NCI-H1092 treated with DMSO at 0.1 percent for 48 hours (cell line): Measurements from ENCODE around the gene UTY.
"Not testable (repeated sequence)": the region's sequence is repeated elsewhere in the genome, so short reads cannot be mapped to it uniquely, and the experiment has no call there.

Experiments used
- DNase-seq: peaks from one replicate; lab custom pipeline; 2025; lab: John Stamatoyannopoulos, UW

The UTY gene

DNA sequence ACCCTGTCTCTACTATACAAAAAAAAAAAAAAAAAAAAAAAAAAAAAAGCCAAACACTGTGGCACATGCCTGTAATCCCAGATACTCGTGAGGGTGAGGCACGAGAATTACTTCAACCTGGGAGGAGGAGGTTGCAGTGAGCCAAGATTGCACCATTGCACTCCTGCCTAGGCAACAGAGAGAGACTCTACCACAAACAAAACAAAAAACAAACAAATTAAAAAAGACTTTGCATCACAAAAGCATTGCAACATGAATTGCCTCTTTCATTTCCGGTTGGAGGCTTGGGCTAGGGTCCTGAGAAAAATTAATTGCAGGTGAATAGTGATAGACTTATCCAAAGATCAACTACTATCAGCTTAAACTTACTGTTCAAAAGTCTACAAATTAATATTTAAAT is 180.4 kb downstream of the UTY start:
- no peak for DNase-seq

DNA sequence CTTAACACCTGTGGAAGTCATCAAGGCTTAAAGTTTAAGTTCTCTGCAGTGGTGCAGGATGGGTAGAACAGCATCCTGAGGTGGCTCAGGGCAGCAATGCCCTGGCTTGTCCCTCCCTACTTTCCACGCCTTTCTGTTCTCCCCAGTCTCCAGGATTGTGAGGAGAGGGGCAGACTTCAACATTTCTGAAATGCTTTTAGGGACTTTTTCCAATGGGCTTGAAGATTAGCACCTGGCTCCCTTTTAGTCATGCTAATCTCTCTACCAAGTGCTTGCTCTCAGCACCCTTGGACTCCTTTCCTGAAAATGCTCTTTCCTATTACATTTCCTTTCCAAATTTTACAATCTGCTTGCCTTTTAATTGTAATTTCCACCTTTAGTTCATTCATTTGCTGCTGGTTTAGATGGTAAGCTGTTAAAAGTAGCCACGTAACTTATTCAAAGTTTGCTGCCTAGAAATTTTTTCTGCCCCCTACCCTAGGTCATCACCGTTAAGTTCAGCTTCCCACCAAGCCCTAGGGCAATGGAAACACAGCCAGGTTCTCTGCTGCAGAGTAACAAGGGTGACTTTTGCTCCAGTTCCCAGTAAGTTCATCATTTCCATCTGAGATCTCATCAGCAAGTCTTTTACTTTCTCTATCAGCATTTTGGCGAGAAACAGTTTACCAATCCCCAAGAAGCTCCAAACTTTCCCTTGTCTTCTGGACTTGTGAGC is 183.5 kb downstream of the UTY start:
- no peak for DNase-seq

DNA sequence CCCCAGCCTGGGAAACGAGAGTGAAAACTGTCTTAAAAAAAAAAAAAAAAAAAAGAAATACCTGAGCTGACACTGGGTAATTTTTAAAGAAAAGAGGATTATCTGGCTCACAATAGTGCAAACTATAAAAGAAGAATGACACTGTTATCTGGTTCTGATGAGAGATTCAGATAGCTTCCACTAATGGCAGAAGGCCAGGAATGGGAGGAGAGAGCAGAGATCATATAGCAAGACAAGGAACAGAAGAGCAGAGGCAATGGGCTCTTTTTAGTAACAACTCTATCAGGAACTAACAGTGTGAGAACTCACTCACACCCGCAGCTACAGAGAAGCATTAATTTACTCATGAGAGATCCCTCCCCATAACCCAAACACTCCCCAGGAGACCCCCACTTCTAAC is 184.8 kb downstream of the UTY start:
- DNase-seq = no peak

DNA sequence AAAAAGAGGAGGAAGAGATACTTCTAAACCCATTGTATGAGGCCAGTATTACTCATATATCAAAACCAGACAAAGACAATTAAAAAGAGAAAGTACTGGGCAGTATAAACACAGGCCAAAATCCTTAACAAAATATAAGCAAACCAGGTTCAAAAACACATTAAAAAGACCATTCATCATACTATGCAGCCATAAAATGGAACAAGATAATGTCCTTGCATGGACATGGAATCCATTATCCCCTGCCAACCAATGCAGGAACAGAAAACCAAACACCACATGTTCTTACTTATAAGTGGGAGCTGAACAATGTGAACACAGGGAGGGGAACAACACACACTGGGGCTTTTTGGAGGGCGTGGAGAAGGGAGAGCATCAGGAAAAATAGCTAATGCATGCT is 188.6 kb downstream of the UTY start:
- no peak for DNase-seq

DNA sequence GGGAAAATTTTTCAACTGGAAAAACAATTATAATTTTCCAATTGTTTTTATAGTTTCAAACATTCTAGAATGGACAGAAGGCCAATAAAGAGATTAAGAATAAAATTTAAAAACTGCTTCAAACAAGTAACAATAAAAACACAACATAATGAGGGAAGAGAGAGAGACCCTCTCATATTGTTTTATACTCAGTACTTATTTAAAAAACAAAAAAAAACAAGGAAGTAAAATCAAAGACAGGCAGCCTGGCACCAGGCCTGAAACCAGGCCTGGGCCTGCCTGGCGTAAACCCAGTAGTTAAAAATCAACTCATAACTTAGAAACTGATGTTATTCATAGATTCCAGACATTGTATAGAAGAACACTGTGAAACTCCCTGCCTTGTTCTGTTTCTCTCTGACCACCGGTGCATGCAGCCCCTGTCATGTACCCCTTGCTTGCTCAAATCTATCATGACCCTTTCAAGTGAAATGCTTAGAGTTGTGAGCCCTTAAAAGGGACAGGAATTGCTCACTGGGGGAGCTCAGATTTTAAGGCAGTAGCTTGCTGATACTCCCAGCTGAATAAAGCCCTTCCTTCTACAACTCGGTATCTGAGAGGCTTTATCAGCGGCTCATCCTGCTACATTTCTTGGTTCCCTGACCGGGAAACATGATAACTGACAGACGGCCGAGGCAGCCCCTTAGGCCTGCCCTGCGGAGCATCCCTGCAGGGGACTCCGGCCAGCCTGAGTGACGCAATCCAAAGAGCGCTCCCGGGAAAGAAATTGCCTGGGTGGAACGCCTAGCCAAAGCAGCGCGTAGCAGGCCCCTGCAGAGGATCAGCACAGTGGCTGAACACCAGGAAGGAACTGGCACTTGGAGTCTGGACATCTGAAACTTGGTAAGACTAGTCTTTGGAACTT is 197.4 kb downstream of the UTY start:
- DNase-seq = not testable (repeated sequence)

DNA sequence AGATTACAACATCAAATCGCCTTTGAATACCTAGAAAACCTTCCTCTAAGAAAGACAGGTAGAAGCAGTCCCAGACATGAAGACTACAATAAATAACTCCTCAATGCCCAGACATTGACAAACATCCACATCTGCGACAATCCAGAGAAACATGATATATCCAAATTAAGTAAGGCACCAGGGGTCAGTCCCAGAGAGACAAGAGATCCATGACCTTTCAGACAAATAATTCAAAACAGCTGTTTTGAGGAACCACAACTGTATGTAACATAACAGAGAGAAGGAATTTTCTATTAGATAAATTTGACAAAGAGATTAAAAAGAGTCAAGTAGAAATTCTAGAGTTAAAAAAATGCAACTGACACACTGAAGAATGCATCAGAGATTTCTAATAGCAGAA is 200.3 kb downstream of the UTY start:
- no peak for DNase-seq

DNA sequence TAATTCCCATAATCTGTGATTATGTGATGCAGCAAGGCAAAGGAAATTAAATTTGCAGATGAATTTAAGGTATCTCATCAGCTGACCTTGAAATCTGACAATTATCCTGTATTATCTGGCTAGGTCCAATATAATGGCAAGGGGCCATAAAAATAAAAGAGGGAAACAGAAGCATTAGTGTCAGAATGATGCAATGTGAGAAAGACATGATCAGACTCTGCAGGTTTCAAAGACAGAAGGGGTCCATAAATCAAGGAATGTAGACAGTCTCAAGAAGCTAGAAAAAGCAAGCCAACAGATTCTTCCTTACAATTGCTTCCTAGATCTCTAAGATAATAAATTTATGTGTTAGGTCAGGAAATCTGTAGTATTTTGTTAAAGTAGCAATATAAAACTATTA is 208.1 kb downstream of the UTY start:
- DNase-seq = no peak

DNA sequence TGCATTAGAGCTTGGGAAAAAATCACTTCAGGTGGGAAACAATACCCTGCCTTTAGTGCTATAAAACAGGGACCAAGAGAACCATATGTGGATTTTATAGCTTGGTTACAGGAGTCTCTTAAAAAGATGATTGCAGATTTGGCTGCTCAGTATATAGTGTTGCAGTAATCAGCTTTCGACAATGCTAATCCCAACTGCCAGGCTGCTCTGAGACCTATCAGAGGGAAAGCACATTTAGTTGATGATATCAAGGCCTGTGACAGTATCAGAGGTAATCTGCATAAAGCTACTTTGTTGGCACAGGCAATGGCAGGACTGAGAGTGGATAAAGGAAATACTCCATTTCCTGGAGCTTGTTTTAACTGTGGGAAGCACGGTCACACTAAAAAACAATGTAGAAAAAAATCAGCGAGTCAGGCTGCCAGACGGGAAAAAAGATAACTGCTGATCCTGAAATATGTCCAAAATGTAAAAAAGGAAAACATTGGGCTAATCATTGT is 225.8 kb downstream of the UTY start:
- not testable (repeated sequence) for DNase-seq

DNA sequence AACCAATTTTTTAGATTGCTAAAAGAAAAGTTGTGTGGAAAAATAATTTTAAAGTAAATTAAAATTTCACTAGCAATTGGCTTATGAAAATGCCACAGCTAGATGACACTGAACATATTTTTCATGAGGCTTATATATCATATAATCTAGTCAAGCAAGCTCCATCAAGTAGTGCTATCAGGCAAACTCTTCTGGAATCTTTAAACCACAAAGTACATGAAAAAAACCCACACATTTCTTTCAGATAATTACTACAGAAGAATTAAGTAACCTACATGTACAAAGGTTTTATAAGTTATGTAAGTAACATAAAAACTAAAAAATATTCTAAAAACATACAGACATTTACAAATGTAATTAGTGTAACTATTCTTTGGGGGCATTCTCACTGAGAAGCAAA is 229.4 kb downstream of the UTY start:
- no peak for DNase-seq

DNA sequence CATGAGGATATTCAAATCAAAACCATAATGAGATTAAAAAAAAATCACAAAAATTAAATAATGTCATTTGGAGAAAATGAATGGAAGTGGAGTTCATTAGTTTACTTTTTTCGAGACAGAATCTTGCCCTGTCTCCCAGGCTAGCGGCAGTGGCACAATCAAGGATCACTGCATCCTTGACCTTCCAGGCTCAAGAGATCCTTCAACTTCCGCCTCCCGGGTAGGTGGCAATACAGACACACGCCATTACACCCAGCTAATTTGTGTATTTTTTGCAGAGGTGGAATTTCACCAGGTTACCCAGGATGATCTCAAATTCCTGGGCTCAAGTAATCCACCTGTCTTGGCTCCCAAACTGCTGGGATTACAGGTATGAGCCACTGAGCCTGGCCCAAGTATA is 236.1 kb downstream of the UTY start:
- DNase-seq = no peak

DNA sequence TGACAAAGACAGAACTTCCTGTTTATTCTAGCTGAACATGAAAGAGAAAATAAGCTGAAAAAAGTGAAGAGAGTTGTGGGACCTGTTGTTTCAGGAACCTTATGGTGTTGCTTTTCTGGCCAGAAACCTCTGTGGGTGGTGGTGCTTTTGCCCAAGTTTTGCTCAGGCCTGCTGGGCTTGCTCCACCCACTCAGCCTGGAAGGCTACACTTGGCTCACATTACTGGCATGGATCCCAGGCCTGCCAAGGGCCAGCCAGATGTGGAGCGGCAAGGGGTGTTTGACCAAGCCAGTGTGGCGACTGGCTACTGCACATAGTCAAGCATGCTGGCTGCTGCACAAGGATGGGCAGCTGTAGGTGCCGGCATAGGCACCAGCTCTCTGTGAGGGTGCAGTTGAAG is 245.9 kb downstream of the UTY start:
- no peak for DNase-seq

DNA sequence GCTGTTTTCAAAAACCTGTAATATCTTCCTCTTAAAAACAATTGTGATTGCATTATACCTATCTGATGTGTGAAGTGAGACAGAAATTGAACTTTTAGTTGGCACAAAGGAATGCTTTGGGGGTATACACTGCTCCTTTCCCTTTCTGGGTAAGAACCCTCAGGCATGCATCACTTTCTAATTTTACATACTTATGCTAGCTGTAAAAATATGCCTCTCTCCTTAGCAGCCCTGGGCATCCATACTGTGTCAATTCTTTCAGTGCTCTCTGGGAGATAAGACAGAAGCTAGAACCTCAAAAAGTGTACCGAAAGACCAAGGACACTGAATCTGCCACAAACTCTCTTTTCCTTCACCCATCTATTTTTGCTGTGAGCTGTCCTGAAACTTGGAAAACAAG is 246.7 kb downstream of the UTY start:
- DNase-seq = no peak

DNA sequence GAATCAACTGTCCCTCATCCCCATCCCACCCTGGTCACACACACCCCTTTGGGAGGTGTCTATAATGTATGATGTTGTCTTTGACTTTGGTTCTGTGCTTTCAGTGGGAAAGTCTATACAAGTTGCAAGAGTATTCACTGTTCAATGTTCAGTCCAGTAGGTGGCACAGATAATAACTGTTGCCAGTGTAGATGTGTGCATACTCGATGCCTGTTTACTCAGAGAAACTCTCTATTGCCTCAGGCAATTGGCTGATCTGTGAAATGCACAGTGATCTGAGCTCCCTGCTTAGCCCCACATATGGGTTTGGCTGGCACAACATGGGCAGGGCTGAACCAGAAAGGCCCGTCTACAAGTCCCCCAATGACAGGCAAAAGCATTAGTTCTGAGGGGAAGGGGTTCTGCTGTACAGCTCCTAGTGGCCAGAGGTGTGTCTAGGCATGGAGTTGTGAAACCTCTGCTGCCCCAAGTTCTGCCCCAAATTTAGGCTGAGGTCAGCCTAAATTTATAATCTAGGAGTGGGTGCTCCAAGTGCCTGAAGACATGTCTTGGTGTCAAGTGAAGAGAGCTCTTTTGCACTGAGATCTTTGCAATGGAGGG is 252.4 kb downstream of the UTY start:
- no peak for DNase-seq

DNA sequence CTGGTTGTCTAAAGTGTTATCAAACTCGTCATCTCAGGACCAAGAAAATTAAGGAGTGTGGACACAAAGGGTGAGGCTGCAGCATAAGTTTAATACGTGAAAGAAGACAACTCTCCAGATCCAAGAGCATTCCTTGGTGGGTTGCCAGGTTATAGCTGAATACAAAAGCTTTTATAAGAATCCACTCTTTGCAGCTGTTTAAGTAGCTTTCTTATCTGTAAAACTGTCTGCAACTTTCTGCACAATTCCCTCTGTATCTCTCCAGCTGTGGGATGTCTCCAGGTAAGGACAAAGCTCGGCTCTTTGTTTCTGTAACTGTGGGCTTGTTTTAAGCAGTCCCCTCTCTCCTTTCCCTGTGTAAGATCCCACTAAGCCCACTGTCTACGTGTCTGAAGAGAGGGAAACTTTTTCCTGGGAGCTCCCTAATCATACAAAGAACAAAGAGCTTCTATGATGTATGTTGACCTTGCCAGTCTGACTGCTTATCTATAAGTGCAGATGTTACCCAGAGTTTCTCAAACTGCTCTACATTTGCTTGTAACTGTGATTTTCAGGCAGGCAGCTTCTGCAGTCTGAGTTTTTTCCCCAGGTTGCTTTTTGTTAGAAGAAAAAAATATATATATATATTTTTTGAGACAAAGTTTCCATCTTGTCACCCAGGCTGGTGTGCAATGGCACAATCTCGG is 268.7 kb downstream of the UTY start:
- no peak for DNase-seq

DNA sequence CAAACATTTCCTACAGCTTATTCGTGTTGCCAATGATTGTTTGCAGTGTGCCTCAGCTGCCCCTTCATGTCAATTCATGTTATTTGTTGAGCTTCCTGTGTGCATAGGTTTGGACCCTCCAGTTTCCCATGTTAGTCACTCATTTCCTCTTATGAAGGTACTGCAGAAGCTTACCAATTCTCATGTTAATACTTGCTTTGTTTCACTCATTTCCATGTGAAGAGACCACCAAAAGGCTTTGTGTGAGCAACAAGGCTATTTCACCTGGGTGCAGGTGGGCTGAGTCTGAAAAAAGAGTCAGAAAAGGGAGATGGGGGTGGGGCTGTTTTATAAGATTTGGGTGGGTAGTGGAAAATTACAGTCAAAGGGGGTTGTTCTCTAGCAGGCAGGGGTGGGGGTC is 274.6 kb downstream of the UTY start:
- no peak for DNase-seq
